GM19023 (cell line): ENCODE measurements around the gene PRKD1.
"Not testable (repeated sequence)": the region's sequence is repeated elsewhere in the genome, so short reads cannot be mapped to it uniquely, and the experiment has no call there.

Experiments
- ATAC-seq: cut with Tn5 transposase; IDR thresholded peaks from one replicate; pipeline ENCODE4 v1.9.1; 2021; ENCODE audit warnings: mild to moderate bottlenecking, moderate library complexity; ENCODE audit not compliant: unreplicated experiment

PRKD1 gene

DNA sequence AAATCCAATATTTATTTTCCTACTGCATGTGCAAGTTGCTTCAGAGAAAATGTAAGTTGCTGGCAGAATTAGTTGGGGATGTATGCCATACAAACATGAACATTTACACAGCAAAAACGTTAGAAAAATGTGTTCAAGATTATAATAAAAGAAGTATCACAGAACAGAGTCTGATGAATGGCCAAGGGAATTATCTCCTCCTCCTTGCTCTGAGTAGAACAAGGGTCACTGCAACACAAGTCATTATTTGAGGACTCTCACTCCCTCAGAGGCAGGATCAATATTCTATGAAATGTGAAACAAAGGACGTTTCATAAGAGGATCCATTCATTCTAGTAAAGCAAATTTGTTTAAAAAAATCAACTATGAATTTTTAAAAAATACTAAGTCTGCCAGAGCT is 177.8 kb downstream of the PRKD1 start:
- ATAC-seq = no peak

DNA sequence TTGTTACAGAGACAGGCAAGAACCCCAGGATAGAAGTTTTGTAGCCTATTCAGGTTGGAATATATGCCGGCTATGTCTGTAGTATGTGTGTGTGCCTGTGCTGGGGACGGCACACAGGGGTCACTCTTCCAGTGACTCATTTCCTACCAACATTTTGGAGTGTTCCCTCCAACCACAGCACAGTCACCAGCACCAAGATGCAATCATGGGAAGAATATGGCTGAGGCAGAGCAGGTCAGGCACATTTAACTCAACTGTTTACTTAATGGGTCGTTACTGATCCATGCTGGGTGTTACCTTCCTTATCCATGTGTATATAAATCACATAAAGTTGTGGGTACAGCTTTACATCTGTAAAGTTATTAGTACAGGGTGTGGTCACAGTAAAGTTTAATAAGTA is 178.3 kb downstream of the PRKD1 start:
- ATAC-seq = no peak

DNA sequence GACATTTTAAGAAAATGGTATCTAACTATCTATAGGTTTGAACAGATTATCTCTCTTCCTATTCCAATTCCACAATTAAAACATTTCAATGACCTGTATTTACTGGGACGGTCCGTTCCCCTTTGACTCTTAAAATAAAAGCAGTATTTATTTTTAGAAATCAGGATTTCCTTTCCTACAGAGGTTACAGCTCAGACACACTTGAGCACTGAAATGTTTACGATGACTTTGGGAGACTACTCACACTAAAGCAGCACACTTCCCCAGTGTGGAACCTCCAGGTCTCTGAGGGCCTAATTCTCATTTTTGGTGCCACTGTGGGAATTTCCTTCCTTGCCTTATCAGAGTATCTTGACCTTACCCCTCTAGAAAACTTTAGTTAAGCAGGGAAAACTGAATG is 181.8 kb downstream of the PRKD1 start:
- ATAC-seq = no peak

DNA sequence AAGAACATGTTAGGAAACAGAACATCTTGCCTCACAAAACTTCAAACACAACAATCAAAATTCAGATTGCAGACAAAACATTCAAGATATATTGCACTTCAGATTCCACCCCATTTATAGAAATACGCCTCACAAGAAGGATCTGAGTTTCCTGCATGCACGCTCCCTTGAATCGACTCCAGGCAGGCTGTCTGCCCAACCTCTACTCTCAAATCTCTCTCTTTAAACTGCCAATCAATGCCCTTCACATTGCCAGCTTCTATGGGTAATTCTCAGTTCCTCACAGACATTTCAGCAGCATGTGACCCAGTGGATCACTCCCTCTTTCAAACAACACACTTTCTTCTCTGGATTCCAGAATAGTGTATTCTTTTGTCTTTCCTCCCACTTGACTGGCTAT is 184.1 kb downstream of the PRKD1 start:
- ATAC-seq = no peak

DNA sequence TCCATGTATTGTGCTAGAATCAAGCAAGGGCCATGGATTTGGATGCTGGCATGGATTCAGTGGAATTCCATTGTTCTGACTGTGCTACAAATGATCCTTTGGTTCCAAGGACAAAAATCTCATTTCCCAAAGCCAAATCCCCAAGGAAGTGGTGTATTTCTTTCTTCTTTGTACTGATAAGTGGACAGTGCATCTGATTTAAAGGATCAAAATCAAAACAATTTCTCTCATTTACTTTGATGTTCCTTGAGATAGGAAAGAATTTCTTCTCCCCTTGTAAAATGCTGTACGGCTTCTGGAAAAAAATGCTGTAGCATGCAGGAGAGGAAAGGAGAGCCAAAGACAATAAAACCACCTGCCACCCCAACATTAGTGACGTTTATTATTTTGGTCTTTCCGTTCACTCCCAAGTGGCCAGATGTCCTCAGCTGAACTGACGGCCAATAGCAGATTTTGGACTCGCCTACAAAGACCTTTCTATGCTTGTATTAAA is 185.7 kb downstream of the PRKD1 start:
- no peak for ATAC-seq

DNA sequence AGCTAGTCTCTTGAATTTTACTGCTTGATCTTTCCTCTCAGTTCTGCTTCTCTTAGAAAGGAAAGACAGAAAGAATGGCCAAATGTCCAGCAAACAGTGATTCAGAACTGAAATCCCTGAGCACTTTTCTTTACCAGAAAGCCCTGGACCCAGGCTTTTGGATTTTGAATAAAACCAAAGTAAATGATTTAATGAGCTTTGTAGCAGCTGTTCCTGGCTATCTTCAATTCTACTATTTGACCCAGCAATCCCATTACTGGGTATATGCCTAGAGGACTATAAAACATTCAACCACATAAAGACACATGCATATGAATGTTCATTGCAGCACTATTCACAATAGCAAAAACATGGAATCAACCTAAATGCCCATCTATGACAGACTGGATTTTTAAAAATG is 187.2 kb downstream of the PRKD1 start:
- ATAC-seq = no peak

DNA sequence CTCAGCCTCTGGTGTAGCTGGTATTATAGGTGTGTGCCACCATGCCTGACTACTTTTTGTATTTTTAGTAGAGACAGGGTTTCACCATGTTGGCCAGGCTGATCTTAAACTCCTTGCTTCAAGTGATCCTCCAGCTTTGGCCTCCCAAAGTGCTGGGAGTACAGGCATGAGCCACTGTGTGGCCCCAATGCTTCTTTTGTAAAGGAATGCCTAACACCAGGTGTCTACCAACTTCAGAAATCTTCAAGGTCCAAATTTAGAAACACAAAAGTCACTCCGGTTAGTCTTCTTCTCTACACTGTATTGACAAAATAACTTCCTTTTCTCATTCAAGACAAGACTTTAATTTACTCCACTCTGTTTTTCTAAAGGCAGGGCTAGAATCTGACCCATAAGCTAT is 188.7 kb downstream of the PRKD1 start:
- no peak for ATAC-seq

DNA sequence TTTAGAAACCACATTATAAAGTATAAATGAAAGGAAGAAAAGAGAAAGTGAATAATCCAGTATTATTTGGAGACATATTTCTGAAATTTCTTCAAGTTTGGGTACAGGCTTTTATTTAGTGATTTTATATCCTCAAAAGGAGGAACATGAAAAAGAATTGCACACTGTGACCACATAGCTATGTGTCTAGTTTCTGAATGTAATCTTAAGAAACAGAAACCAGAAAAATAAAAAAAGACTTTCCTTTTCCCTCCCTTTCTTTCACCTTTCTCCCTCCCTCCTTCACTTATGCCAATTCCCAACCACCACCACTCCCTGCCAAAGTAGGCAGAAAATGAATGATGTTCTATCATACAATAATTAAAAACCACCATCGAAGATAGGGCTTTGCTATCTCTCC is 189.6 kb downstream of the PRKD1 start:
- no peak for ATAC-seq

DNA sequence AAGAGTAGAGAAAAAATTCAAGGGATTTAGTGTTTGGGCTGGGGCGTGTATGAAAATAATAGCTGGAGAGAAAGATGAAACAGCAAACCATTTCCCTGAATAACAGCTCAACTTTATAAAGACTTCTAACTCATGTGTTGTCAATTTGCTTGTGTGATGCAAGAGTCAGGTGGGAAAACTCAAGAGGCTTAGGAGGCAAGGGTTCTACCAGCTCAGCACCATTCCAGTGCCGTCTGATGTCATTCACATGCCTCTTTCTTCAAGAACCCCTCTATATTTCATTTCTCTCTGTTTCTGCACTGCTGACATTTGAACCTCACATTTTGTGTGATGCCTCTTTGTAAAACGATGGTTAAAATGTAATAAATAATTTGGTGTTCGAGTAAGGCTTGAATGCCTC is 192.2 kb downstream of the PRKD1 start:
- ATAC-seq = no peak

DNA sequence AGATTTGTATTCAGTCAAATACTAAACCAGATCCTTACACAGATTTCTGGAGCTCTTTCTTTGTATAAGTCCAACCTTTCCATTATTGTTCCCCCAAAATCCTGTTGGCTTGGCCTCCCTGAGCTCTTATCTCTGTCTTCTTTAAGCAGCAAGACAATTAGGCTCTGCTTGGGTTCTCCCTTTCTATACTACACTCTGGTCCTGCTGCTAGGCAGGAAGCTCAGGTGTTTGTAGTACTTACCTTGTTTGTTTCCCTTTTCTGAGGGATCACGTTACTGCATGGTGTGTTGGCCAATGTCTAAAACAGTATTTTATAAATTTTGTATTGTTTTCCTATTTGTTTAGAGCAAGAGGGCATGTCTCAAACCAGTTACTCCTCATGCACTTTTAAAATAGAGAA is 192.9 kb downstream of the PRKD1 start:
- no peak for ATAC-seq

DNA sequence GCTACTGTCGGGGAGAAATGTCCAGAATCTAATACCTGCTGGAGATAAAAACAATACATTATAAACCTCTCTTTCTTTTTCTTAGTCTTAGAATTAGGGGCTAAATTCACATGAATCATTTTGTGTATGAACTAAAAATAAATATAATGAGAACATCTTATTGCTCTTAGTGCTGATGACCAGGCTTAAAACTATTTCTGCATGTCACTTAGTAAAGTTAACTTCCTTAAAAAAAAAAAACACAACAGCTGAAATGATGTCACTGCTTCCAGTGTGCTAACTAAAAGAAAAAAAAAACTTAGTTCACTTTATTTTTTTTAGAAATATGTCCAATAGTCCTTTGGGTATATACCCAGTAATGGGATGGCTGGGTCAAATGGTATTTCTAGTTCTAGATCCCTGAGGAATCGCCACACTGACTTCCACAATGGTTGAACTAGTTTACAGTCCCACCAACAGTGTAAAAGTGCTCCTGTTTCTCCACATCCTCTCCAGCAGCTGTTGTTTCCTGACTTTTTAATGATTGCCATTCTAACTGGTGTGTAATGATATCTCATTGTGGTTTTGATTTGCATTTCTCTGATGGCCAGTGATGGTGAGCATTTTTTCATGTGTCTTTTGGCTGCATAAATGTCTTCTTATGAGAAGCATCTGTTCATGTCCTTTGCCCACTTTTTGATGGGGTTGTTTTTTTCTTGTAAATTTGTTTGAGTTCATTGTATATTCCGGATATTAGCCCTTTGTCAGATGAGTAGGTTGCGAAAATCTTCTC is 200.9 kb downstream of the PRKD1 start:
- ATAC-seq = not testable (repeated sequence)

DNA sequence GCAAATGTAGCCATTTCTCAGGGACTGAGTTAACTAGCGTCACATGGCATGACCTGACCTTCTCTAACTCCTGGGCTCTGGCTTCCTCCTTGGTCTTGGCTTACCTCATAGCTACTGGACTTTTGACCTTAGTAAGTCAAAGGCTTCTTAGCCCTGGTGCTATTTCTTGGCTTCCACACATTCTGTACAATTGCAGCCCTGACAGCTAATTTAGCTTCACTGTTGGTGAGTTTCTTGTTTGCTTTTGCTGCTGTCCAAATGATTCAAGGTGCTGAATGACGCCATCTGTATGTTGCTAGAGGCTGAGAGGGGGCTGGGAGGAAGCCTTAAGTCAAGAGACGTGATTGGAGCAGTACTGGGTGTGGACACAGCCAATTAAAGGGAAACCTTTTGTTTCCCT is 202.7 kb downstream of the PRKD1 start:
- ATAC-seq = no peak

DNA sequence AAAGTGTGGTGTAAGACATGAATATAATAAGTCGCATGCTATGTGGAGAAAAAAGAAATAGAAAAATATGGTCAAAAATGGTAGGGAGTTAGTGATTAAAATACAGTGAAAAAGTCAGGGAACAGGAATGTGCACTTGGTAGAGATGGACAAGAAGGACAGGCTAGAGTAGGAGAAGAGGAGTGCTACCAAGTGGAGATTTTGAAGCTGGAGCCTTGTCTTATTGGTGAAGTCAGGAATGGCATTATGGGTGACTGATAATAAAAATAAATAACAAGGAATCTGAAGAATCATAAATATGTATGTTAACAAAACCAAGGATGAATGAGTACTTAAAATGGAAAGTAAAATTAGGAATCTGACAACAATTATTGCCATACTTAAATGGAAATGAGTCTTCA is 204.8 kb downstream of the PRKD1 start:
- ATAC-seq = no peak

DNA sequence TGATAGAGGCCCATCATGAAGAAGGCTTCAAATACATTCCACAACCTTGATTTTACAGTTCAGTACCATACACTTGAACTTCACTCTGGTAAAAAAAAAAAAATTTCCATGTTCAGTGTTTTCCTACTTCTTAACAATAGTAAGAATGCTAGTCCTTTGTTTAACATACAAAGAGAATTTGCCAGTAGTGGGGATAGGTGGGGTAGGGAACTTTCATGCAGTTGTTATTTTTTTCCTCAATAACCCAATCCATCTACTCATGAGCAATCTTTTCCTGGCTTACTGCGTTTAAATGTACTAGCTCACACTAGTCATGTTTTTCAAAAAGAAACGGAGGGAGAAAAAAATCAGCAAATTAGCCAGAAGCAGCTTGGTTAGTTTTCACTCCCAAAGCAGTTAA is 206.1 kb downstream of the PRKD1 start:
- no peak for ATAC-seq

DNA sequence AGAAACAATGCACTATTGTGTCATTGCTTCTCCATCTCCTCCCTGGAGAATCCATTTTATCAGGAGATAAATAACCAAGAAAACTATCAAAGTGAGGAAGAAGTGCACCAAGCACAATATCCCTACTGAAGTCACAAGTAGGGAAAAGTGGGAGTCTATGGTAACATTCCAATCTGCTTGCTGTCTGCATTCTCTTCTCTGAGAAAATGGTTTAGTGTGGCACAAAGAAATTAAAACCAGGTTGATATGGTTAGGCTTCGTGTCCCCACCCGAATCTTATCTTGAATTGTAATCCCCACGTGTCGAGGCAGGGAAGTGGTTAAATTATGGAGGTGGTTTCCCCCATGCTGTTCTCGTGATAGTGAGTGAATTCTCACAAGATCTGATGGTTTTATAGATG is 209.7 kb downstream of the PRKD1 start:
- no peak for ATAC-seq

DNA sequence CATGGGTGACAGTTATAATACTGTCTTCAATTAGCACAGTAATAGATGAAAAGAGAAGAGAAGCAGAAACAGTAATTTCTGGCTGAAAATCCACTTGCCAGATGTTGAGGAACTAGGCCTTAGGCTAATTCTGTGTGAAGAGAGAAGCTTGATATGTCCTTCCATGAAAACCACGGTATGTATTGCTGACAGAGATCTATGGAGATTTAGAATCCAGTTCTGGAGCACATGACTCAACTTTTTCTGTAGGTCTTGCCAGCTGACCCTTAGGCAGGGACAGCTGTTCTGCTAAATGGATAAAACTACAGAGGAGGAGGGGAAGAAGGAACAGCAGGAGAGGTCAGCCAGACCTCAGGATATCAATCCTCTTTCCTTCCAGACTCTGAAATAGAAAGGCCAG is 211.5 kb downstream of the PRKD1 start:
- no peak for ATAC-seq

DNA sequence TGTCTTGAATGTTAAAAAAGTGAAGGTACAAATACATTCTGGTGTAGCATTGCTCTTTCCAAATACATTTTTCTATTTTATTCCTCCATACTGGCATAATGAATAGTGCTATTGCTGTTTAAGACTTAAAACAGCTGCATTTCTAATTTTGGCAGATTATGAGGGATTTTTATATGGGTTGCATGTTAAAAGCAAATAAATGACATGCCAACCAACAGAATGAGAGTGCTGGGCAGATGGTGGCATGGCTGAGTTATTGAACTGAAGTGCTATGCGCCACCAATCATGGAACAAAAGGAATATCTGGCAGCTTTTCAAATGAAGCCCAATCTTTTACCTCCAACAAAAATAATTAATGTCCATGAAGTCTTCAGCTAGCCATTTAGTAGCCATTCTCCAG is 215.0 kb downstream of the PRKD1 start:
- ATAC-seq = no peak

DNA sequence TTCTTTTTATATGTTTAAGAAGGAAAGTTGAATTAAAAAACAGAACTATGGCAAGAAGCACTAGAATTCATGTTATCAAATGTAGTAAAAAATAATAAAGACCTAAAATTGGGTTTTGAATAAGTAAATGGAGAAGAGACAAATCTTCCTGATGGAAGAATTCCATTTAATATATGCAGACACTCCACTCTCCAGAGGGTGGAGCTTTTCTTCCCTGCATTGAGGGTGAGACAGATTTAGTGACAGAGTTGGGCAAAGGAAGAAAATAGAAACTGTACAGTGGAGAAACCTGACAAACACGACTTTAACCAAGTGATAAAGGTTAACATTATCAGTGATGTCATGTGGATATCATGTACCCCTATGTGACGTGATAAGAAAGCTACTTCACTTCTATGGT is 217.6 kb downstream of the PRKD1 start:
- no peak for ATAC-seq

DNA sequence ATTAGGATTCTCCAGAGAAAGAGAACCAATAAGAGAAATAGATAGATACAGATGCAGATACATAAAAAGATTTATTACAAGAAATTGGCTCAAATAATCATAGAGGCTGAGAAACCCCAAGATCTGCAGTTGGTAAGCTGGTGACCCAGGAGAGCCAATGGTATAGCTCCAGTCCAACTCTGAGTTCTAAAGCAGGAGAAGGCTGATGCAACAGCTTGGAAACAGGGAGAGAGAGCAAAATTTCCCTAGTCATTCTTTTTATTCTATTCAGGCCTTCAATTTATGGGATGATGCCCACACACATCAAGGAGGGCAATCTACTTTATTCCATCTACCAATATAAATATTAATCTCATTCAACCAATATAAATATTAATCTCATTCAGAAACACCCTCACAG is 218.2 kb downstream of the PRKD1 start:
- no peak for ATAC-seq

DNA sequence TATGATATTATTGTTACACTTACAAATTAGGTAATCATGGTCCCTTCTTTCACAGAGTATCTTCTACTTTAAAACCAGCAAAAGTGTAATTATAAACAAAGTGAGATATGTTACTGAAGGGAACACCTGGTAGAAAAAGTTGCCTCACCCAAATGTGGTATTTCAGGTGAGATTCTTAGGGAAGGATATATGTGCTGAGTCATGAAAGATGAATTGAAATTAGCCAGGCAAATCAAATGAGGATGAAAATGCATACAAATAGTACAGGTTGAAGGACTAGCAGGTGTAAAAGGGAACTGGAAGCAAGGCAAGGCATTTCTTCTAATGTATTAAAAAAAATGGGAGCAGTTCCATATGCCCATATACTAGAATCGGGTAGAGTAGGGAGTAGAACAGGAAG is 220.9 kb downstream of the PRKD1 start:
- no peak for ATAC-seq

DNA sequence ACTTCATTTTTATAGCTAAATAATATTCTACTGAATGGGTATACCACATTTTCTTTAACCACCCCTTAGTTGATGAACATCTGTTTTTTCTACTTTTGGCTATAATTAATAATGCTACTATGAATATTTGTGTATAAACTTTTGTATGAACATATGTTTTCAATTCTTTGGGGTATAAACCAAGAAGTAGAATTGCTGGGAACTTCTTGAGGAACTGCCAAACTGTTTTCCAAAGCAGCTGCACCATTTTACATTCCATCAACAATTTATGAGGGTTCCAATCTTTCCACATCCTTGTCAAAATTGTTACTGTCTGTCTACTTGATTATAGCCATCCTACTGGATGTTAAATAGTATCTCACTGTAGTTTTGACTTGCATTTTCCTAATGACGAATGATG is 221.8 kb downstream of the PRKD1 start:
- no peak for ATAC-seq

DNA sequence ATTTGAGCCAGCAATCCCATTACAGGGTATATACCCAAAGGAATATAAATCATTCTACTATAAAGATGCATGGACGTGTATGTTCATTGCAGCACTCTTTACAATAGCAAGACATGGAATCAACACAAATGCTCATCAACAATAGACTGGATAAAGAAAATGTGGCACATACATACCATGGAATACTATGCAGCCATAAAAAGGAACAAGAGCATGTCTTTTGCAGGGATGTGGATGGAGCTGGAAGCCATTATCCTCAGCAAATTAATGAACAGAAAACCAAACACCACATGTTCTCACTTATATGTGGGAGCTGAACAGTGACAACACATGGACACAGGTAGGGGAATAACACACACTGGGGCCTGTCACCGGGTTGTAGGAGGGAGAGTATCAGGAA is 238.1 kb downstream of the PRKD1 start:
- ATAC-seq = not testable (repeated sequence)

DNA sequence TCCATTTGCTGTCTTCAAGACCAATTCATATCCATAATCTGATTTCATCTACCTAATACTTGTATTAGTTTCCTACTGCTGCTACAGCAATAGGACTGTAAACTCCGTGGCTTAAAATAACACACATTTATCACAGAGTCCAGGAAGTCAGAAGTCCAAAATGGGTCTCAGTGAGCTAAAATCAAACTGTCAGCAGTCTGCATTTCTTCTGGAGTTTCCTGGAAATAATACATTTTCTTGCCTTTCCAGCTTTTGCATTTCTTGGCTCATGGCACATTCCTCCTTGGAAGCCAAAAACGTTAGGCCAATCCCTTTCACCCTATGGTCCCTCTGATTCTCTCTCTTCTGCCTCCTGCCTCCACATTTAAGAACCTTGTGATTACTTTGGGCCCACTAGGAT is 239.8 kb downstream of the PRKD1 start:
- no peak for ATAC-seq
